SK-N-MC (cell line): Measurements from ENCODE around the gene ZCCHC24.

Experiments
- EZH2 ChIP-seq: fragments of 200-600 bp; sonication (generic); IDR thresholded peaks from one replicate; pipeline ENCODE4 v1.6.1; 2017; ENCODE audit warnings: antibody characterized with exemption
- FOXP2 ChIP-seq: optimal IDR thresholded peaks from 2 replicates; pipeline ENCODE3; 2011; ENCODE audit warnings: mild to moderate bottlenecking, moderate library complexity; ENCODE audit not compliant: insufficient read depth; ENCODE audit errors: extremely low read length, control extremely low read depth
- POLR2AphosphoS5 ChIP-seq: IDR thresholded peaks from 2 replicates; pipeline ENCODE4 v1.6.1; 2012; ENCODE audit warnings: mild to moderate bottlenecking, low read depth, low read length, borderline replicate concordance

GRCh38 chr10:79355420-79356017, 89.9 kb downstream of the ZCCHC24 start:
- TF ChIP-seq POLR2AphosphoS5 (no peak), EZH2 (no peak), FOXP2 (no peak)
